ENCODE results near the gene LMAN2L.

Gene LMAN2L

DNA sequence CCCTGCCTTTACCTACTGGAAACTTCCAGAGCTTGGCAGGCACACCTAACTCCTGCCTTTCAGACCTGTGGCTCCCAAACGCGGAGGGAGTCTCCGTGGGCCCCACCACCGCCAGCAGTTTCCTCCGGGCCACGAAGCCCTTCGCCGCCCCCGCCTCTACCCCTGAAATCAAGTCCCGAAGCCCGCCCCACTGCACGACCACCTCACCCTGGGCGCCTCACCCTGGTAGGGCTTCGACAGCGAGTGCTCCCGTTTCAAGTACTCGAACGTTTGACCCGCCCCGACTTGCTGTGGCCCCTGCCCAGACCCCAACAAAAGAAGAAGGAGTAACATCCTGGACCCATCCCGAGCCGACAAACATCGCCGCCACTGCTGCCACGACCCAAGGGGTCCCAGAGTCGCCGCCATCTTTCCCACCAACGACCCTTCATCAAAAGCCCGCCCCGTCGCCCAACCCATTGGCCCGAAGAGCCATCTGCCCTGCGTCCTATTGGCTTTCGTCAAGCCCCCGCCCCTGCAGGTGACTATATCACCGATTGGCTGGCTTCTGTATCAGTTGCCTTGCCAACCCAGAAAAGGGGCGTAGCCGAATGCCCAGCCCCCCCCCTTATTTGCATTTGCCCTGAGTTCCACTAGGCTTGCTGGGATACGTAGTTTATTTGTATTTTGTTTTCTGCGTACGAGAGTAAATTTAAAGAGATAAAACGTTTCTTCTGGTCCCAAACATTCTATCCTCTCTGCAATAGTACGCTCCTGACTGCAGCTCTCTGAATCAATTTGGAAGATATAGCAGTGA is at the start of gene LMAN2L:
Gene LMAN2L, minus strand, starts transcription at position 432 of the 796 bp plus-strand sequence. Its CDS starts 24 bp downstream, at position 408.
- DNase-seq (ENCODE audit: low spot score): peak; percentile 97

GRCh38 chr2:96789245-96789617 is 49.4 kb upstream of the LMAN2L start:
- no peak for DNase-seq (ENCODE audit: low spot score)

- peak; percentile 63 for DNase-seq (ENCODE audit: low spot score)
Observed at GRCh38 chr2:96788442-96789244, 48.8 kb upstream of the LMAN2L start.

GRCh38 chr2:96787411-96787810 is 47.5 kb upstream of the LMAN2L start:
- DNase-seq (ENCODE audit: low spot score): no peak

DNA sequence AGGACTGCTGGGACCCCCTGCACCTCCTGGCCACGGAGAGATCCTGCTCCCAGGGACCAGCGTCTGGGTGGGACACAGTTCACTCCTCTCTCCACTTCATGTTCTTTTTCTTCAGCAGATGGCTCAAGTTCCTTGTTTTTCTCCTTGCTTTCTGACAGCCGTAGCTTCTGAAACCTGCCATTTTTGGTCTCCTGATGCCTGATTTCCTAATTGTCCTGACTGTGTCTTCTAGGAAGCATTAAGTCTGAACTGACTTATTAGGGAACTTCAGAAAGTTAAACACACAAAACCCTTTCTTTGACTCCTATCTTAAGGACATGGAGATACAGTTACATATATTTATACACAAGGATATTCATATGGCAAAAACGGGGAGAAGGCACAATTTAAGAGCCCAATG is 43.5 kb upstream of the LMAN2L start:
- DNase-seq (ENCODE audit: low spot score): no peak

GRCh38 chr2:96775160-96775559 is 35.3 kb upstream of the LMAN2L start:
- peak; percentile 27 for DNase-seq (ENCODE audit: low spot score)

GRCh38 chr2:96773922-96774321 is 34.1 kb upstream of the LMAN2L start:
- no peak for DNase-seq (ENCODE audit: low spot score)

- no peak for DNase-seq (ENCODE audit: low spot score)
Observed at GRCh38 chr2:96772903-96773671, 33.2 kb upstream of the LMAN2L start.

- DNase-seq (ENCODE audit: low spot score): no peak
Observed at GRCh38 chr2:96771796-96772618, 32.1 kb upstream of the LMAN2L start.

DNA sequence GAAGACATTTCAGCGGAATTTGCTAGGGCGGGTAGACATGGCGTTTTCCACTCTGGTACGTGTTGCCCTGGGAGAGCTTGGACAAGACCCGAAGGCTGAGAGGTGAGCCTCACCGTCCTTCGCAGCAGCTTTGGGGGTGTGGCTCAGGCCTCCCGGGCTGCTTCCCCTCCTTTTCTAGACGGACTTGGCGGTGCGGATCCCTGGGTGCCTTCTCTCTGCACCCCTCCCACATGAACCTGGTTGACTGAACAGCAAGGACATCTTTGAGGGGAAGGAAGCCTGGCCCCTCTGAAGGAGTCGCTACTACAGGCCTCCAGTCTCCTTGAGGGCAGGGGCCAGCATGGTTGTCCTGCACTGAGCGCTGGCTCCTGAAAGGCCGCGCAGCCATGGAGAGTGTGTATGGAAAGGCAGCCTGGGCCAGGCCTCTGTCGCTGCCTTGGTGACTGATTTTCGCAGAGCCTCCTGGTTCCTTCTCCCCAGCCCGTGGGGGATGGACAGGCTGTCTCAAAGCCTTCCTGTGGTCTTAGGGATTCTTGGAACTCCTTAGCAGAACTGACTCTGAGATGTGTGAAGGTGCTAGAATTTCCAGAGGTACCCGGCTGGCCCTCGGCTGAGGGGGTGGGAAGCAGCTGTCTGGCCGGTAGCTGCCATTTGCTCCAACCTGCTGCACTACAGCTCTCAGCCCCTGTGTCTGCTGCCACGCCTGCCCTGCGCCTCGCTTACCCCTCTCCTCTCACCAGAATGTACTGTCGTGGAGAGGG is 30.8 kb upstream of the LMAN2L start:
- DNase-seq (ENCODE audit: low spot score): no peak

DNA sequence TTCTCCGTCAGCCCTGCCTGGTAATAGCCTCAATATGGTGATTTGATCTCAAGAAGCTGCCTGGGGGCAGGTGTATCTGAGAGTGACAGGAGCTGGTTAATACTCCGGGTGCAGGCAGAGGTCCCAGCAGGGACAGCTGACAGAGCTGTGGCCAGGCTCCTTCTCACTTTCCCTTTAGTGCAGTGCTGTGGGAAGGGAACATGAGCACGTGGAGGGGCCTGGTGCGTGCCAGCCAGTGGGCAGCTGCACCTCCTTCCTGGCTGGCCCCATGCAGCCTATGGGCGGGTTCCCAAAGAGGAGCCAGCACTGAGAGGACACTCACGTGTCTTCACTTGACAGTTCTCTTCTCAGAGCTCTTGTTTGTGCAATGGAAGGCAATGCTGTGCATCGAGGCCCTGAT is 29.9 kb upstream of the LMAN2L start:
- no peak for DNase-seq (ENCODE audit: low spot score)

DNA sequence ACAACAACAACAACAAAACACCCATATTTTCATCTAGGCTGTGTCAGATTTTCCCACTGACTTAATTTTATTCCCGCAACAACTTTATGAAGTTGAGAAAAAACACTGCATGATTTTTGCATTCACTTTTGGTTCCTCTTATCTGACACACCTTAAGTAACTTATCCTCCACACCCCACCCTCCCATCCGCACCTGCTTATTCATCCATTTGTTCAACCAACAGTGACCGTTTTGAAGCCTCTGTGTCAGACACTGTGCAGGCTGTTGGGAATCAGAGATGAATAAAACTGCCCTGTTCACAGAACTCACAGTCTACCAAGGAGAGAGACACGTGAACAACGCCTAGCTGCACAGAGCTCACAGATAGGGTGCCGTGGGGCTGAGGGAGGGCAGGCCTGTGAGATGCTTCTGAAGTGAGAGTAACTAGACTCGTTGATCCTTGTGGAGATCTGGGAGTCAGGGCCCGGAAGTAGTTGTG is 28.3 kb upstream of the LMAN2L start:
- no peak for DNase-seq (ENCODE audit: low spot score)

- no peak for DNase-seq (ENCODE audit: low spot score)
Observed at GRCh38 chr2:96767135-96767871, 27.4 kb upstream of the LMAN2L start.

- no peak for DNase-seq (ENCODE audit: low spot score)
Observed at GRCh38 chr2:96764253-96764637, 24.4 kb upstream of the LMAN2L start.

DNA sequence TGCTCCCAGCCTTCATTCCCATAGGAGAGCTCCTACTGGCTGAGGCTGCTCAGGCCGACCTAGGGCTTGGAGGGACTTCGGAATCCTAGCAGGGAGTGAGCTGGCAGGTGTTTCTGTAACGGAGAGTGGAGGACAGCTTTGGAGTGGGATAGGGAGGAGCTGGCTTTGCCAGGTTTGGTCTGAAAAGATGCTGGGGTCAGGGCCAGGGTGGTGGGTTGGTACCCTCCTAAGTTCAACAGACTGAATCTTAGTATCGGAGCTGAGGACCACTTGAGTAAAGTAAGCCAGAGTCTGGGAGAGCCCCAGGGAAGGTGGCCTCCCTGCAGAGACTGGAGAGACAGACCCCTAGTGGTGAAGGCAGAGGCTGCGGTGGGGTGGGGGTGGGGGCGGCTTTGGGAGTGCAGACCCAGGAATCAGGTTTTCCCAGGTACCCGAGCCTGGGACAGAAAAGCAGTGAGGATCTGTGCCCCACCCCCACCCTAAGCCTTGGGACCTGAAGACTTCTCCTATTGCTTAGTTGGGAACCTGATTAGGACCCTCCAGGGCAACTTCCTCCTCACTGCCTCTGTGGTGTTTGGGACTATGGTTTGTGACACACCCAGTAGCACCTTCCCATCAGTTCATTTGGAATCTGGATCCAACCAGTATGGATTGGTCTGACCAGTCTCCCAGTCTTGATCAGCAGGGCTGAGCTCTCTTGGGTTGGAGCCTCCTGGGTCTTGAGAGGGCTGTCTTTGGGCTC is 23.8 kb upstream of the LMAN2L start:
- peak; percentile 57 for DNase-seq (ENCODE audit: low spot score)

GRCh38 chr2:96762529-96763311 is 22.9 kb upstream of the LMAN2L start:
- no peak for DNase-seq (ENCODE audit: low spot score)

DNA sequence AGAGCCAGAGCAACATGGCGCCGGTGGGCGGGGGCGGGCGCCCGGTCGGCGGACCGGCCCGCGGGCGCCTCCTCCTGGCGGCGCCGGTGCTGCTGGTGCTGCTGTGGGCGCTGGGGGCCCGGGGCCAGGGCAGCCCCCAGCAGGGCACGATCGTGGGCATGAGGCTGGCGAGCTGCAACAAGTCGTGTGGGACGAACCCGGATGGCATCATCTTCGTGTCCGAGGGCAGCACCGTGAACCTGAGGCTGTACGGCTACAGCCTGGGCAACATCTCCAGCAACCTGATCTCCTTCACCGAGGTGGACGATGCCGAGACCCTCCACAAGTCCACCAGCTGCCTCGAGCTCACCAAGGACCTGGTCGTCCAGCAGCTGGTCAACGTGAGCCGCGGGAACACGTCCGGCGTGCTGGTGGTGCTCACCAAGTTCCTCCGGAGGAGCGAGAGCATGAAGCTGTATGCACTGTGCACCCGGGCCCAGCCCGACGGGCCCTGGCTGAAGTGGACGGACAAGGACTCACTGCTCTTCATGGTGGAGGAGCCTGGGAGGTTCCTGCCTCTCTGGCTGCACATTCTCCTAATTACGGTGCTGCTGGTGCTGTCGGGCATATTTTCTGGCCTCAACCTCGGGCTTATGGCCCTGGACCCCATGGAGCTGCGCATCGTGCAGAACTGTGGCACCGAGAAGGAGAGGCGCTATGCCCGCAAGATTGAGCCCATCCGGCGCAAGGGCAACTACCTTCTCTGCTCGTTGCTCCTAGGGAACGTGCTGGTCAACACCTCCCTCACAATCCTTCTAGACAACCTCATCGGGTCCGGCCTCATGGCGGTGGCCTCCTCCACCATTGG is 21.3 kb upstream of the LMAN2L start:
- DNase-seq (ENCODE audit: low spot score): peak; percentile 50

Data from hepatic stellate cell (primary cell).